GM12874 (cell line): ENCODE data around the gene LYPD3.

Source experiments
- CTCF ChIP-seq: IDR thresholded peaks from 2 replicates; pipeline ENCODE4 v1.5.1; 2011; ENCODE audit warnings: low read depth, mild to moderate bottlenecking, control low read depth, low read length, moderate library complexity; ENCODE audit not compliant: insufficient read depth

The LYPD3 gene

GRCh38 chr19:43485951-43486350 lies 20.5 kb upstream of the LYPD3 start:
- no peak for TF ChIP-seq CTCF

- no peak for TF ChIP-seq CTCF
Observed at GRCh38 chr19:43483281-43483680, 17.9 kb upstream of the LYPD3 start.

GRCh38 chr19:43482193-43482592 lies 16.8 kb upstream of the LYPD3 start:
- no peak for TF ChIP-seq CTCF

- no peak for TF ChIP-seq CTCF
Observed at GRCh38 chr19:43481701-43482100, 16.3 kb upstream of the LYPD3 start.

GRCh38 chr19:43480574-43480973 lies 15.2 kb upstream of the LYPD3 start:
- no peak for TF ChIP-seq CTCF

GRCh38 chr19:43479961-43480561 lies 14.7 kb upstream of the LYPD3 start:
- no peak for TF ChIP-seq CTCF

GRCh38 chr19:43479226-43479625 lies 13.8 kb upstream of the LYPD3 start:
- TF ChIP-seq CTCF = no peak
